SW480 (cell line): ENCODE measurements around the gene TAS1R3.
A peak's percentile ranks its signal among the peaks of the same experiment; 100 is the strongest.

Experiments used
- DNase-seq: peaks from one replicate; pipeline ENCODE4 v3.0.0-alpha.2; 2016; ENCODE audit warnings: low spot score

The TAS1R3 gene

GRCh38 chr1:1295154-1295923 lies 35.7 kb upstream of the TAS1R3 start:
- DNase-seq = no peak

- no peak for DNase-seq
Observed at GRCh38 chr1:1296070-1297061, 34.7 kb upstream of the TAS1R3 start.

- DNase-seq = no peak
Observed at GRCh38 chr1:1297802-1298424, 33.2 kb upstream of the TAS1R3 start.

DNA sequence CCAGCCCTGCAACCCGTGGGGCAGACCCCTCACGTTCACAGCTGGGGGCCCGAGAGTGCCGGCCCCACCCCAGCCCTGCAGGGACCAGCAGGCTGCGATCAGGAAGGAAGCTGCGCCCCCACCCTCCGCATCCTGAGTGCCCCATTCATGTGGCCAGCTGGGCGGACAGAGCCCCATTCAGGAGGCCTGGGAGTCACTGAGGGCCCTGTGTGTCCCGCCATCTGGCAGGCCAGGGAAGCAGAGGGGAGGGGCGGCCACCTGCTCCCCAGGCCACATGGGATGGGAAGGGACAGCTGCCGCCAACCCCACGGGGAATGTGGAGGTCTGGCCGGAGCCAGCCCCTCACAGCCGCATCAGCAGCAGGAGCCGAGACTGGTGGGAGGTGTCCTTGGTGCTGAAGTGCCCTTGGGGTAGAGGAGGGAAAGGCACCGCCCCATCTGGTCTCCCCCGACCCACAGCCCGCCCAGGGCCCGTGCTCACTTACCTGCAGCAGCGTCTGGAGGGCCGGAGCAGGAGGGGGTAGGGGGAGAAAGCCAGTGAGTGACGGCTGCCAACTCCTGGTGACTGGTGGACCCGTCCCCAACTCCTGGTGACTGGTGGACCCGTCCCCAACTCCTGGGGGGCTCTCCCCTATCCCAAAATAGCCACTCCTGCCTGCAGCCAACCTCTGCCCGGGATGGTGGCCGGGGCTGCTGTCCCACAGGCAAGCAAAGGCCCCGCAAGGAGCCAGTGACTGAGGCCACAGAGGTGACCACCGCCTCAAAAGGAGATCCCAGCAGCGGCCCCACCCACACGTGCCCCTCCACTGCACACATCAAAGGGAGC lies 32.0 kb upstream of the TAS1R3 start:
- peak; percentile 72 for DNase-seq

DNA sequence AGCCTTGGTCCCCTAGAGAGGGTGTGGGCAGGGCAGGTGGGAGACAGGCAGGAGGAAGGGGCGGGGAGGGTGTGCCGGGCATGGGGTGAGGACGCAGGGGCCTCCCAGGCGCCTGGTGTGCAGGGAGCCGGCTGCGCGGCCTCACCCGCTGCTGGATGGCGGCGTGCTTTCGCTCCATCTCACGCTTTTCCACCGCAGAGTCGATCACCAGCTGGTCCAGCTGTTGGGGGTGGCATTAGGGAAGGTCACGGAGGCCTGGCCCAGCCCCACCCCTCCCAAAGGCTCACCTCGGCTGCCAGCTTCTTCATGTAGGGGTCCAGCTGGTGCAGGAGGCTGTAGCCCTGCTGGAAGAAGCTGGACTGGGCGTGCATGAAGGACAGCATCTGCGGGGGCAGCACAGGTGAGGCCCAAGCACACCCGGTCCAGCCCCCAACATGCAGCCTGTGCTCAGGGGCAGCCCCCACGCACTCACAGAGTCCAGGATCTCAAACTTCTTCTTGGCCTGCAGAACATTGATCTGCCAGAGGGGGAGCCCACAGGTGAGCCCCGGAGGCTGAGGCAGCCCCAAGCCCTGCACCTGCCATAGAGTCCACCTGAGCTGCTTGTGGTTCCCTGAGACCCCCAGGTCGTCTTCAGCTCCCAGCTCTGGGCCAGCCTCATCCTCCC lies 31.3 kb upstream of the TAS1R3 start:
- peak; percentile 59 for DNase-seq

GRCh38 chr1:1300352-1300739 lies 30.7 kb upstream of the TAS1R3 start:
- DNase-seq = no peak

GRCh38 chr1:1302006-1302430 lies 29.1 kb upstream of the TAS1R3 start:
- DNase-seq = no peak

GRCh38 chr1:1302951-1303509 lies 28.1 kb upstream of the TAS1R3 start:
- DNase-seq = no peak

- DNase-seq = no peak
Observed at GRCh38 chr1:1303736-1304135, 27.3 kb upstream of the TAS1R3 start.

GRCh38 chr1:1304331-1305299 lies 26.5 kb upstream of the TAS1R3 start:
- peak; percentile 79 for DNase-seq

DNA sequence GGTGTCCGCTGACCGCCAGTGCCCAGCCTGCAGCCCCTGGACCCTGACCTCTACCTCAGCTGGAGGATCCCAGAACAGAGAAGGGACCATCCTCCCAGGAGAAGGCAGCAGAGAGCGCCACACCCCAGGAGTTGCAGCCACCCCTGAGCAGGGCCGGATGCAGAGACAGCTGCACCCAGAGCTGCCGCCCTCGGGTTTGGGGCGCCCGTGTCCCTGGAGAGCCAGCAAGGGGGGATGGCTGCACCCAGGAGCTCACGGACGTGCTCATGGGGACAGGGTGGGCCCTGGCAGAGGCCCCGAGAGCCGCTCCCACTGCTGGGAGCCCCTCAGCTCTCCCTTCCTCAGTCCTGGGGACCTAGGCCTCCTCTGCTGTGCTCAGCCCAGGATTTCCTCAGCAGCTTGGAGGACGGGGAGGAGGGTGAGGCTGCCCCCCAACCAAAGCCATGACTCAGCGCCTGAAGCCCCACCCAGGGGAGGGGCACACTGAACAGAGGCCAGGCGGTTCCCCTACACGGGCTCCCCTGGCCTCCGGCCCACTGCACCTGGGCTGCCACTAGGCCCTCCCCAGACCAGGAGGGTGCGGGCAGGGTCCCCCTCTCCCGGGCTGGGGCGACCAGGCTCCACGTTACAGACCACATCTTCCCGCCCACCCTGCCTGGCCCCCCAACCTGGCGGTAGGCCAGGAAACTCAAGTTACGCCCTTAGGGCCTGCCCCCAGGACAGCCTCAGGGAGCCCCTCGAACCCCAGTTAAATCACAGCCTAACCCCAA lies 25.6 kb upstream of the TAS1R3 start:
- peak; percentile 83 for DNase-seq

DNA sequence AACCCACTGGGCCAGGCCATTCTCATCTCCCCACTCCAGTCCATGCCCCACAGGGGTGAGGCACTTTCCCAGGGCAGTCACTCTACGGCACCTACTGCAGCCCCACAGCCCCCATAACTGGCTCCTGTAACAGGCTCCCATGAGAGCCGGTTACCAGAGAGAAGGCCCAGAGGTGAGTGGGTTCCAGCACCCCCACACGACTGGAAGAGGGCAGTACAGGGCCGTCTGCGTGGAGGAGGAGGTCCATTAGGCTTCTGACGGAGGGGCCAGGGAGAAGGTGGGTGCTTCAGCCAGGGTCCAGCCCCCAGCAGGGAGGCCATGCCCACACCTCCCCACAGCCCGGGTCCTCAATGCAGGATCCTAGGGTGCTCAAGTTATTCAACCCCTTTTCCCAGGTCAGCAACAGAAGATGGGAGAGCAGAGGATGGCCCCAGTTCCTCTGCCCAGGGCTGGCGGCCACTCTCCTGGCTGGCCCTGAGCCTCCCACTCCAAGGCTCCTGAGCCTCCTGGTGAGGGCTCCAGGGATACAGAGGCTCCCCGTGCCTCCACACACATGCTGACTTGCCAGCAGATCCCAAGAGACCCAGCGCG lies 24.9 kb upstream of the TAS1R3 start:
- peak; percentile 56 for DNase-seq

DNA sequence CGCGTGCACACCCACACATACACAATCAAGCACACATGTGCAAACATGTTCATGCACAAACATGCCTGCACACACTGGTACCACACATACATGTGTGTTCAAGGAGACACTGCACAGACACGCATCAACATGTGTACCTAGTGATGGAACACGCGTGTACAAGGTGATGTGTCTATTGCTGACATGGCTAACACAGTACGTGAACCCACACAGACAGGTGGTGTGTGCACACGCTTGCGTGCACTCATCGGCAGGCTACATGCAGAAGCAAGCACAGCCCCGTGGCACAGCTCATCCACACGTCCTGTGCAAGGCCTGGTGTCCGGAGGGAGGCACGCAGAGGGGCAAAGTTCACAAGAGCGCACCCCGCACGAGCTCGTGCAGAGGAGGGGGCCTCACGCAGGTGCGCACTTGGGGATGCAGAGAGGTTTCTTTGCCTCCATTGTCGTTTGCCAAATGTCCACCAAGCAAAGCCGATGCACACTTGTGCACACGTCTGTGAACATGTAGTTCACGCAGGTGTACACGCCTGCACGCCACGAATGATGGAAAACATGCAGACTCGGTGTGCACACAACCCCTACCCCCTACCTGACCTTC lies 24.3 kb upstream of the TAS1R3 start:
- DNase-seq = no peak

DNA sequence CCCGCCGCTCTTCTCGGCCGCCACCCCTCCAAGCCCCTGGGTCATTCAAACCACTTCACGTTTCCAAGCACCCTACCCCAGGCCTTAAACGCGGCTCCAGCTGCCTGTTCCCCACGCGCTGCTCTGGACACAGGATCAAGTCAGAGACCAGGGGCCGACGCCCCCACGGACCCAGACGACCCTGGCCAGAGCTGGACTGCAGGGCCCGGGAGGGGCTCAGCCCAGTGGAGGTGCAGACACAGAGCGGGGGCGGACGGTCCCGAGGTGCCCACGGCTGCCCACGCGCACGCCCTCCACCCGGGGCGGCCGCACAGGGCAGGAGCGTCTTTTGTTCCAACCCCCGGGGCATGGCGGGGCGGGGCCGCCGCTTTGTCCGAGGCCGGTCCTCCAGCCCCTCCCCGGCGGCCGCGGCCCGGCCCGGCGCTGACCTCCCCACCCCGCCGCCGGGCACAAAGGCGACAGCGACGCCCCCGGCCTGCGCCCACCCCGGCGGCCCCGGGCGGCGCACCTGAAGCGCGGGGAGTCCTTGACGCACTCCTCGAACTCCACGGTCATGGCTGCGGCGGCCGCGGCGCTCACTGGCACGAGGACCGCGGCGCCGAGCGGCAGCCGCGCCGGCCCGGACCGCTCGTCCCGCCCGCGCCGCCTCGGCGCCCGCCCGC lies 23.7 kb upstream of the TAS1R3 start:
- DNase-seq = no peak

DNA sequence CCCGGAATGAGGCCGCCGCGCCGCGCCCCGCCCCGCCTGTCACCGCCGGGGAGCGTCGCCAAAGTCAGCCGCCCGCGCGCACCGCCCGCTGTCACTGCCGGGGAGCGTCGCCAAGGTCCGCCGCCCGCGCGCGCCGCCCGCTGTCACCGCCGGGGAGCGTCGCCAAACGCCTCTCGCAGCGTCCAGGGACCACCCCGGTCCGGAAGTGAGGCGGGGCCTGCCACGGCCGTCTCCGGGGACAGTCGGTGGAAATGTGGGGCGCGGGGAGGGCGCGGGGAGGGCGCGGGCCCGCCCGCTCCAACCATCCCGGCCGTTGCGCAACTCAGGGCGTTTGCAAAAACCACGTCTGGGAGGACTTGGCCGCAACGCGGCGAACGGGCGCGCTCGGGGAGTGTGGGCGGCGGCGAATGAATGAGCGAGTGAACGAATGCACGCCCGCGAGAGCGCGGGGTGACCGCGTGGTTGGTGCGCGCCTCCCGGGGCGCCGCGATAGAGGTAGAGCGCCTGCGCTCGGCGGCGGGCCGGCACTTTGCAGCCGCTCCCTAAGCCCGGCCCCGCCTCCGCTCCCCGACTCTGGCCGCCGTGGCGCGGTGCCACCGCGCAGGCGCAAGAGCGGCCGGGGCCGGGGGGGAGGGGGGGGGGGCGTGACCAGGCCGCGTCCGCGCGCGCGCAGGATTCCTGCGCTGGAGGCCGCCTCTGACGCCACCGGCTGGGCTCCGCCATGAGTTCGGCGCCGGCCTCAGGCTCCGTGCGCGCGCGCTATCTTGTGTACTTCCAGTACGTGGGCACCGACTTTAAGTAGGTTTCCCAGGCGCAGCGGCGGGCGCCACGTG lies 22.9 kb upstream of the TAS1R3 start, which contains the start of the genes ACAP3 and PUSL1:
ACAP3 (minus strand) TSS at position 8 of the 833 bp plus-strand sequence. CDS start 115 bp downstream, outside the sequence.
PUSL1 (plus strand) TSS at position 675 of the 833 bp plus-strand sequence; CDS start at position 722, 47 bp downstream.
- DNase-seq = peak; percentile 91

GRCh38 chr1:1308756-1309250 lies 22.3 kb upstream of the TAS1R3 start:
- DNase-seq = no peak
